GM18870 (cell line): ENCODE data around the gene PEDS1.
"Not testable (repeated sequence)": the region's sequence is repeated elsewhere in the genome, so short reads cannot be mapped to it uniquely, and the experiment has no call there.

ENCODE experiments used
- ATAC-seq: cut with Tn5 transposase; IDR thresholded peaks from one replicate; pipeline ENCODE4 v1.9.1; 2021; ENCODE audit warnings: moderate library complexity; ENCODE audit not compliant: unreplicated experiment

PEDS1 gene

DNA sequence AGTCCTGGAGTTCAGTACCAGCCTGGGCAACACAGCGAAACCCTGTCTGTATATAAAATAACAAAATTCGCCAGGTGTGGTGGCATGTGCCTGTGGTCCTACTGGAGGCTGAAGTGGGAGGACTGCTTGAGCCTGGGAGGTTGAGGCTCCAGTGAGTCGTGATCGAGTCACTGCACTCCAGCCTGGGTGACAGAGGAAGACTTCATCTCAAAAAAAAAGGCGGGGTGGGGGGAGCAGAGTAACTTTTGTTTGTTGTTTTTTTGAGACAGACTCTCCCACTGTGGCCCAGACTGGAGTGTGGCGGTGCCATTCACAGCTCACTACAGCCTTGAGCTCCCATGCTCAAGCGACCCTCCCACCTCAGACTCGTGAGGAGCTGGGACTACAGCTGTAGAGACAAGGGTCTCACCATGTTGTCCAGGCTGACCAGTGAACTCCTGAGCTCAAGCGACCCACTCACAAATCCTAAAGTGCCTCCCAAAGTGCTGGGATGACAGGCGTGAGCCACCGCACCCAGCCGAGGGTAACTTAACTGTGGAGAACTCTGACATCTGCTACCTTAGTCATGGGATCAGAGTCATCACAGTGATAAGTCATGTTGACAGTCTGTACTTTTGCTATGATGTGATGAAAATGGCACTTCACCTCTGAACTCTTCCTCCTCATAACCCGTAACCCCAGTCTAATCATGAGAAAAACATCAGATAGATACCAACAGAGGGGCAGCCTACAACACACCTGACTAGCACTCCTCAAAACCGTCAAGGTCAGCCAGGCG is 16.5 kb downstream of the PEDS1 start:
- no peak for ATAC-seq

DNA sequence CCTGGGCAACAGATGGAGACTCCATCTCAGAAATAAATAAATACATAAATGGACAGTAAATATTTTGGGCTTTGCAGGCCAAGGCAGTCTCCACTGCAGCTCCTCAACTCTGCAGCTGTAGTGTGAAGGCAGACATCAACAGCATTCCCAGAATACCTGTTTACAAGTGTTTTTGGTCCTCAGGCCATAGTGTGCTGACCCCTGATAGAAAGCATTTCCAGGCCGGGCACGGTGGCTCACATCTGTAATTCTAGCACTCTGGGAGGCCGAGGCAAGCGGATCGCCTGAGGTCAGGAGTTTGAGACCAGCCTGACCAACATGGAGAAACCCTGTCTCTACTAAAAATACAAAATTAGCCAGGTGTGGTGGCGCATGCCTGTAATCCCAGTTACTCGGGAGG is 18.4 kb downstream of the PEDS1 start:
- not testable (repeated sequence) for ATAC-seq

DNA sequence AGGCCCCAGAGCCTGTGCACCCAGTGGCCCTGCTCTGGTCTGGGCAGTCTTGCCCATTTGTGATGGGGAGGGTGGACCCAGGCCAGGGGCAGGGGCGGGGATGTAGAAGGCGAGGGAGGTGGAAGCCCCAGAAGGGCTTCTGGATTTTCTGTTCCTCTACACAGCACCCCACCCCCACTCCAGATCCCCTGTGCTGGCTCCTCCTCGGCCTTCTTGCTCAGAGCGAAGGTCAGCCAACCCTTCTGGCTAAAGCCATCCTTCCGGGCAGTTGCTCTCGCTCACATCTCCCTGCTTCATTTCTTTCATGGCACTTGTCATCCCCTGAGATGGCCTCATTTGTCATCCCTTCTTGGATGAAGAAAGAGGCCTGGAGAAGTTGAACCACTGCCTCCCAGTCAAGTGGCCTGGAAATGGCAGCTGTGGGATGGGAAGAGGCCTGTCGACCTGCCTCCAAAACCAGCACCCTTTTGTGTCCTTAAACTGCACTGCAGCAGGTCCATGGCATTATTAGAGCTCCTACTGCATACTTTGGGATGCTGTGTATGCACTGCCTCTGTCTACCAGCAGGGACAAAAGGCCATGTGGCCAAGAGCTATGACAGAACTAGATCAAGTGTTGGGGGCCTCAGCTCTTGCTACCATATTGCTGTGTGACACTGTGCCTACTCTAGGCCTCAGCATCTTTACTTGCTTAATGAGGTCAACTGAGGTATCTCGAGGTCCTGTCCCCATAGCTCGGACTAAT is 19.9 kb downstream of the PEDS1 start:
- no peak for ATAC-seq

DNA sequence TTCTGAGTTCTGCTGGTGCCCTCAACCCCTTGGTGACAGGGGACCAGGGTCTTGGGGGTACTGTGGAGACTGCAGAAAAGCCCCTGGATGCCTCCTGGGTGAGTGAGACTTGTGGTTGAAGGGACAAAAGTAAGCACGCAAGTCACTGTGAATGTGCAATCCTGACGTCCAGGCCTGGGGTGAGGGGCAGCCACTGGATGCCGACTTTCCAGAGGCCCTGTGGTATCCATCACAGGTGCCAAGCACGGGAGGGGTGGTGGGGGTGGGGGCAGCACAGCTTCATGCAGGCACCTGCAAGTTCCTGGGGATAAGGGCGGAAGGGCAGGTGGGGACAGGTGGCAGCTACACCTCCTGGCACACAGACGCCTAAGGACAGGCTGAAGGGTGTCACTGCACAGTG is 20.5 kb downstream of the PEDS1 start:
- no peak for ATAC-seq

DNA sequence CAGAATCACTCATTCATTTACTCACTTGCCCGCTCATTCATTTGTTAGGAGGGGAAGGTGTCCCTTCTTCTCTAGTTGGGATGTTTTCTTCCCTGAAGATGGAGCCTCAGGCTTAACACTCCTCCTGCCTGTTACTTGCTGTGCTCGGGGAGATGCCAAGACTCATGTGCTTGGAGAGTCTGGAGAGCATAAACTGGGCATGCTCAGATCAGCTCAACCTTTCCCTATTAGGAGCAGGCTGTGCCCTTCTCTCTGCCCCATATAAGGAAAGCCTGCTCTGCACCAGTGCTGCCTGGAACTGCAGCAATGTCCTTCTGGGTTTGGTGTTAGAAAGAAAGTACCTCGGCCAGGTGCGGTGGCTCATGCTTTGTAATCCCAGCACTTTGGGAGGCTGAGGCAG is 22.5 kb downstream of the PEDS1 start:
- no peak for ATAC-seq

DNA sequence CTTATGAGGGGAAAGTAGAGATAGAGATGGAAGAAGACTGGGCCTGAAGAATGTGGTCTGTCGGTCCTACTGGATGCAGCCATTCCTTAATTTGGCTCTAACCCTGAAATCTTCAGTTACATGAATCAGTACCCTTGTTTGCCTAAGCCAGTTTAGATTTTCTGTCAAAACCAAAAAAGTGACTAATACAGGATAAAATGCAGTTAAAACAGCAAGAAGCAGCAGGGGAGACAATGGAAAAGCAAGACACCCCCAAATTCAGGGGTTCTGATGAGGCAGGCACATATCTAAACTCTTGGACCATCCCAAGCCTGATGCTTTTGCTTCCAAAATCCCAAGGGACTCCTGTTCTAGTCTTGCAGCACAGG is 23.2 kb downstream of the PEDS1 start:
- ATAC-seq: no peak

DNA sequence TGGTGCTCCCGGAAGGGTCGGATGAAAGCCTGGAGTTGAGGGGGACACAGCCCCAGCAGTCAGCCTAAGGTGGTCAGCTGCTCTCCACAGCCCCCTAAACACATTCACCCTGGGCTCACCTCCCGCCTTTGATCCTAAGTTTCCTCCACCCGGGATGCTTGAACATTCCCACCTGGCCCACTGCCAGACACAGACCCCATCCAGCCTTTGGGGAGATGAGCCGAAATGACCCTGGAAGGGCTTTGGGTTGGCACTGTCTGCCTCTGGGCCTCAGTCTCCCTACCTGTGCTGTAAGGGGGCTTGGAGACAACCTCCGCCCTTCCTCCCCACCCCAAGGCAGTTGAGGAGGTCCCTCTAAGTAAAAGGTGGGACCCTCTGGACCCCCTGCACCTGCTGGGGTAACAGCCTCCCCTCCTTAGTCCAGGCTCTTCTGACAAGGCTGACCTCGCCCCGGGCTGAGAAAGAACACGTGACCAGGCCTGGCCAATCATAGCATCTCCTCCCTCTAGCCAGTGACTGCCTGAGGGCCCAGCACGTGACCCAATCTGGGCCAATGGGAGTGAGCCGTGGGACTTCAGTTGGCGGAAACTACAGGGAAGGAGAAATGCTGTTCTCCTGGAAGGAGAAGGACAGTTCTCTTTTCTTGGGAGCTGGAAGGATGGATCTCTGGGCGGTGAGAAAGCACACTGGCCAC is 23.7 kb downstream of the PEDS1 start:
- no peak for ATAC-seq

DNA sequence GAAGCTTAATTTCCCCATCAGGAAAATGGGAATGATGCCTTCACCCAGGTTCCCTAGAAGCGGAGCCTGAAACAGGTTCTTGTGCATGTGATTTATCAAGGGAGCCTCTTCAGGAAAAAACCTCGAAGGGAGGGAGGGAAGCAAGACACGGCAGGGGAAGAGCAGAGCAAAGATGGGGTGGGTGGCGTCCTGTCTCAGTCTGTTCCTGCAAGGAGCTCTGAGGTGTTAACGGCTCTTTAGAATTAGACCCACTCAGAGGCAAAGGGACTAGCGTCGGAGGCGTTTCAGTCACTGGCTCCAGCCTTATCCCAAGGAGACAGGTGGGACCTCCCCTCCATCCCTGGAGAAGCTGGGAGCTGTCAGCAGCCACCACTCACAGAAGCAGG is 25.0 kb downstream of the PEDS1 start:
- ATAC-seq: no peak

DNA sequence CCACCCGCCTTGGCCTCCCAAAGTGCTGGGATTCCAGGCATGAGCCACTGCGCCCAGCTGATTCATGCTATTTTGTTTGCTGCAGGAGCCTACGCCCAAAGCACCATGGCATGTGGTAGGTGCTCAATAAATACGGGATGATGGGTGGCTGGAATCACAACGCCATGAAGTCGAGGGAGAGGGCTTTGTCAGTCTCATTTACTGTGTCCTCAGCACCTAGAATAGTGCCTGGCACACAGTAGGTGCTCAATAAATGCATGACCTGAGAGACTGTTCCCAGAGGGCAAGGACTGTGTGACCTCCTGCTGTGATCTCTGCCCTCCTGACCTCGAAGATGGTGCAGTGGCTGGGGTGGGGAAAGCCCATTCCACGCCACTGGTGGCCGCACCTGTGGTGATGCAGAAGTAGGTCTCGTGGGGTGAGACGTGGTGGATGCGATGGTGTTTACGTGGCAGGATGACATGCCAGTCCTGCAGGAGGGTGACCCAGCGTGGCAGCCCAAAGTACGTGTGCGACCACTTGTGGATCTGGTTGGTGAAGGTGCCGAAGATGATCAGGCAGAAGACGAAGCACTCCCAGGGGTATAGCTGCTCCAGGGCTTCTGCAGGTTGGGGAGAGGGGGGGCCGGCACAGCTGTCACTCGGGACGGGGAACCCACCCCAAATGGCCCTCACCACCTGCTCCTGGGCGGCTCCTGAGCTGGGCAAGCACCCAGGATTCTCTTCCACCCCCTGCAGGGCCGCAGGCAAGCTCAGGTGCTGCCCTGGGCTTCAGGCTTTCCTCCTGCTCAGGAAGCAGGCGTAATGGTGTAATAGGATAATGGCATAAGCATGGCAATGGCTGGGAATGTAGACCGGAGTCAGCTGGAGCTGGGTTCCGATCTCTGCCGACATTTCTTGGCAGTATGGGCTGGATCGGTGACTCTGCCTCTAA is 25.7 kb downstream of the PEDS1 start:
- ATAC-seq: no peak

DNA sequence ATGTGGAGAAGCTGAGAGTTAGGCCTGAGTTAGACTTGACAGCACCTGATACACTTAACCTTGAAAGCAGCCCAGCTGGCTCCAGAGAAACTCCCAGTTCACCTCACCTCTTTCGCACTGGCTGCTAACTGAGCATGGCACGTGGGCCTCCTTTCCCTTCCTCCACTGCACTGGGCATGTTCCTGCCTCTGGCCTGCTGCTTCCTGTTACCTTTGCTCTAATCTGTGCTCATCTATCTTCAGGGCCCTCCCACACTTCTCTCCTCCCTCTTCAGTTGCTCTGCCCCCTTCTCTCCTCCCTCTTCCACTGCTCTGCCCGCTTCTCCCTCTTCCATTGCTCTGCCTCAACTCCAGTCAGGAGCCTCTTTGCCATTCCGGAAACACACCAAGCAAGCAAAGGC is 26.9 kb downstream of the PEDS1 start:
- ATAC-seq: no peak

DNA sequence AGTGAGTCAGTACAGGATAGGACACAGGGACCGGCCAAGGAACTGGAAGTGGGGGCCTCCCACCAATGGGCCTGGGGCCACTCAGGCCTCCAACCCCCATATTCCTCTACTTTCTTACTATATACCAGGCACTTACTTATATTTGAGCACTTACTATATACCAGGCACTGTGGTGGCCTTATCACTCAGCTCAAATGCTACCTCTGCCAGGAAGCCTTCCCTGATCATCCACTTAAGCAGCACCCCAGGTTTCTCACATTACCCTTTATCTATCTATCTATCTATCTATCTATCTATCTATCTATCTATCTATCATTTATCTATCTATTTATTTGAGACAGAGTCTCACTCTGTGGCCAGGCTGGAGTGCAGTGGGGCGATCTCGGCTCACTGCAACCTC is 28.2 kb downstream of the PEDS1 start:
- no peak for ATAC-seq

DNA sequence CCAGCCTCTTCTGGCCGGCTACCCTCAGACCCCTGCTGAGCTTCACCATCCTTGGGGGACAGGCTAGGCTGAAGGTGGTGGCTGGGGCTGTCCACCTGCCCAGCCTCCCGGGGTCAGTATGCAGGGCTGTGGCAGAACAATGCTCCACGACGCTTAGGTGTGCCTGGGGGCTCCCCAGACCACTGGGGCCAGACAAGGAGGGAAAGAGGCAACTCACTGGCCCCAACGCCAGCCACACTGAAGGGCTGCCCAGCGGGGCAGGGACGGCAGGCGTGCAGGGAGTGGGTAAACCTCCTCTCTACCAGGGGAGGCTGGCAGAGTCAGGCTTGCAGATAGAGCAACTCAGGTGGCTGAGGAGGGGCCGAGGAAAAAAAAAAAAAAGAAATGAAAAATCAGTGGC is 29.0 kb downstream of the PEDS1 start:
- no peak for ATAC-seq

DNA sequence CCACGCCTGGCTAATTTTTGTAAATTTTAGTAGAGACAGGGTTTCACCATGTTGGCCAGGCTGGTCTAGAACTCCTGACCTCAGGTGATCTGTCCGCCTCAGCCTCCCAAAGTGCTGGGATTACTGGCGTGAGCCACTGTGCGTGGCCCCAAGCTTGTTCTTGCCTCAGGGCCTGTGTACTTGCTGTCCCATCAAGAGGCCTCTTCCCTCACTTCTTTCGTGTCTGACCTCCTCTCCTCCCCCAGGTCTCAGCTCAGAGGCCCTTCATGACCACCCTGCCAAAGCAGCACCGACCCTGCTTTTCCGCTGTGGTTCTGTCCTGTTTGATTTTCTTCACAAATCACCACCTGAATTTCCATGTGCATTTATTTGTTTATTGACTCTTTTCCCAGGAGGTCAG is 30.1 kb downstream of the PEDS1 start:
- no peak for ATAC-seq

DNA sequence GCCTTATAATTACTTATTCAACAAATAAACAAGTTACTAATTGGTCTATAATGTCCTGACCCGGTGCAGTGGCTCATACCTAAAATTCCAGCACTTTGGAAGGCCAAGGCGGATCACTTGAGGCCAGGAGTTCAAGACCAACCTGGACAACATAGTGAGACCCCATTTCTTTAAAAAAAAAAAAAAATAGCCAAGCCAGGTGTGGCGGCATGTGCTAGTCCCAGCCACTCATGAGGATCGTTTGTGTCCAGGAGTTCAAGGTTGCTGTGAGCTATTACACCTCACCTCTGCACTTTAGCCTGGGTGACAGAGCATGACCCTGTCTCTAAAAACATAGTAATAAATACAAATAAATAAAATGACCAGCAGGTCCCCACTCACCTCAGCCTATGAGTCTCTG is 30.8 kb downstream of the PEDS1 start:
- no peak for ATAC-seq

DNA sequence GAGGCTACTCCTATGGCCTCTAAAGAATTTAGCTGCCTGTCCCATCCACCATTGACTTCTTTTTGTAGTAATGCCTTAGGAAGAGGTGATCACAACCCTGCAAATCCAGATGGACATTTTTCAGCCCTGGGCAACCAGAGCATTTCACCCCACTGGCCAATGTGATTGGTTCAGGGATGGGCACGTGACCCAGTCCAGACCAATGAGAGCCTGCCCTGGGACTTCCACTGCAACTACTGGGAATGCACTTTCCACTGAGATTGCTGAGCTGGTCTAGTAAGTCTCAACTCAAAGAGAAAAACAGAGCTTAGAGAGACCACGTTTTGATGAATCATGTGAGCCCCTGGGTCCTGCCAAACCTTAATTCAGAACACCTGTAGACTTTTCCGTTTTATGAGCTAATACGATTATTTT is 31.7 kb downstream of the PEDS1 start:
- no peak for ATAC-seq

DNA sequence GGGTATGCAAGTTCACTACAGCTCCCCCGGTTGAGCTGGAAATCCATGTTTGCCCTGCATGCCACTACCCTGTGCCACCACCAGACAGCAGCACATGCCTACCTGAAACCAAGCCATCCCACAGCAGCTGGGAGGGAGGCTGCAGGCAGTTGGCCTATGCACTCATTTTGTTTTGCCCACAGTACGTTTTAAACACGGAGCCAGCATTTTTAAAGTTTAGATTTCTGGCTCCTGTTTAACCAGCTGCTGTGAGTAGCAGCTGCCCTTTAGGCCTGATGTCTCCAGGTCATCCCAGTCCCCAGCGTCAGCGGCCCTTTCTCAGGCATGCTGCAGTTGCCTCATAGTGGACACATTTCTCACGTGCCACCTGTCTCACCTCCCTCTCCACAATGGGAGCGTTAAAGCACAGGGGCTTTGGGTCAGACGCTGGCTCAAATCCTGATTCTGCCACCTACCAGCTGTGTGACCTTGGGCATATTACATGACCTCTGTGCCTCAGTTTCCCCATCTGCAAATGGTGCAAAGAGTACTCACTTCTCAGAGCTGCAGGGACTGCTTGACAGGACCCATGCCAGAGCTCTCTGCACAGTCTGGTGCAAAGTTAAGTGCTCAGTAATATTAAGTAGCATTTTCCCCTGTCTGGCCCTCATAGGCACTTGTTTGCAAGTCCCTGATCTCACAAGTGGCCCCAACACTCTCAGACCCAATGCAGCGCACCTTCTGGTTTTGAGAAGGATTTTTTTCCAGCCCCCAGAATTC is 32.4 kb downstream of the PEDS1 start:
- ATAC-seq: no peak

DNA sequence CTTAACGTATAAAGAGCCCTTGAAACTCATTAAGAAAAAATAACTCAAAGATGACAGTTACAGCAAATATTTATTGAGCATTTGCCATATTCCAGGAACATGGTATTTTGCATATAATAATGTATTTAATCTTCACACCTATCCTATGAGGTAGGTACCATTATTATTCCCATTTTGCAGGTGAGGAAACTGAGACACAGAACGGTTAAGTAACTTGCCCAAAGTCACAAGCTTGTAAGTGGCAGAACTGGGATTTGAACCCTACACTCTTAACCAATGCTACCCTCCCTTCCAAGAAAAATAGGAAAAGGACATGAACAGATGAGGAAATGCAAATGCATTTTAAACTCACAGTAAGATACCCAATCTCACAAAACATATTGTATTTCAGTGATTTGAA is 35.3 kb downstream of the PEDS1 start:
- no peak for ATAC-seq

DNA sequence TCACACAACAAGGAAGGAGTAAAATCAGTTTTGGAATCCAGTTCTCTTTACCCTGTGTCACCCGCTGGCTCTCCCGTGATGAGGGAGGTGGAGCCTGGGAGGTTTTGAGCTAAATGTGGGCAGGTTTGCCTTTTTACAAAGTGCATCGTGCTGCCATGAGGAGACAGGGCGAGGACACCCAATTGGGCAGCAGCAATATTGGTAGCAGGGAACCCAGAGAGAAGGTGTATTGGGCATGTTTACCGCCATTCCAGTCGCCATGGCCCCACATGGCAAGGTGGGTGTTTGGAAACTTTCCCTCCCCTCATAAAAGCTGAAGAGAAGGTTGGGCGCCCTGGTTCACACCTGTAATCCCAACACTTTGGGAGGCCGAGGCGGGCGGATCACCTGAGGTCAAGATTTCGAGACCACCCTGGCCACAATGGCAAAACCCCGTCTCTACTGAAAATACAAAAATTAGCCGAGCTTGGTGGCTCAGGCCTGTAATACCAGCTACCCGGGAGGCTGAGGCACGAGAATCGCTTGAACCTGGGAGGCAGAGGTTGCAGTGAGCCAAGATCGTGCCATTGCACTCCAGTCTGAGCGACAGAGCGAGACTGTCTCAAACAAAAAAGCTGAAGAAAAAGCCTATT is 37.0 kb downstream of the PEDS1 start:
- ATAC-seq: no peak

DNA sequence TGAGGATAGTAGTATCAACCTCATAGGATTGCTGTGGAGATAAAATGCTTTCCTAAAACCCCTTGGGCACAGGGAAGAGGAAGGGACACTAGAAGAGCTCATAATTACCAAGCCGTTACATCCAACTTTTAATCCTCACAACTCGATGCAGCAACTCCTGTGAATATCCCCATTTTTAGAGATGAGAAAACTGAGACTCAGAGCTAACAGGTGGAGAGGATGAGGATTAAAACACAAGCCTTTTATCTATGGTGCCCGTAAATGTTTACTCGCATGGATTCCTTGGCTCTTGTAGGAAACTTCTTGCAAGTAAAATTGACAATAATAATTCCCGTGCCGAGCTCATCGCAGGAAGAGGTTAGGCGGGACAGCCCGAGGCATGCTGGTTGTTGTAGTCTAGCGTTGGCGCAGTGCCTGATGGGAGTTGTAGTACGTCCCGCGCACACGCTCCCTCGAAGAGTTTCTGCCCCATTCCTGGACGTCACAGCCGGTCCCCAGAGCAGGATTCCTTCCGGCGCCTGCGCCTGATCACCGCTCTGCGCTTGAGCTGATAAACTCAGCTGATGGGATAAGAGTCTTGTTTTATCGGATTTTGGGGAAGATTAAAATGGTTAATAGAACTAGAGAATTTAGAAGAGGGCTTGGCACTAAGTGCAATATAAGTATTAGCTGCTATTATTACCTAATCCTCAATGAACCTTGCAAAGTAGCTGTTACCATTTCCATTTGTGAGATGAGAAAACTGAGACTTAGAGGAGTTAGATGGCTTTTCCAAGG is 37.7 kb downstream of the PEDS1 start:
- ATAC-seq: peak; percentile 77
